ENCODE measurements around the gene CYGB. TPM values are rescaled to one million over a fixed set of nuclear protein-coding genes. Genes with fewer than 3 reads are reported as not detected.

The CYGB gene
- total and polyA plus RNA-seq, 2 of the 13 experiments (the other 11 are each of a cell fraction or from before 2014, with no cell fraction given): 18.9 to 27.1 TPM

DNA sequence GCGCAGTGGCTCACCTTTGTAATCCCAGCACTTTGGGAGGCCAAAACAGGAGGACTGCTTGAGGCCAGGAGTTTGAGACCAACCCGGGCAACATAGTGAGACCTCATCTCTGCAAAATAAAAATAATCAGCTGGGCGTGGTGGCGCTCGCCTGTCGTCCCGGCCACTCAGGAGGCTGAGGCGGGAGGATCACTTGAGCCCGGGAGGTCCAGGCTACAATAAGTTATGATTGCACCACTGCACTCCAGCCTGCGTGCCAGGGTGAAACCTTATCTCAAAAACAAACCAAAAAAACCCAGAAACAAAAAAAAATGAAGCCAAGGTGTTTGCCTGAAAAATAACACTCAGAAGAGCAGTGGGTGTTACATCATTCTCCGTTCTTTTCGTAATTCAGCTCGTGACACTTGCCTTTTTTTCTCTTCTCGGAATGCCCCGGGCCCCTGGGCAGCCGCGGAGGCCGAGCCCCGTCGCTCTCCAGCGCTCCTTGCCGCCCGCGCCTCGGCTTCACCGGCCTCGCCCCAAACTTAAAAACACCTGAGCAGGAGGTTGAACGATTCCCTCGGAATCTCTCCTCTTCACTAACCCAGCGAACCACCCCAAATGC, 19.4 kb upstream of the CYGB start (continued):
- TF ChIP-seq ZNF607 (CRISPR knock-in tag; IDR thresholded peaks at IDR 0.05; ENCODE audit: borderline replicate concordance) (no peak), NFAT5 (CRISPR knock-in tag; IDR thresholded peaks at IDR 0.05) (no peak), DZIP1 (CRISPR knock-in tag; IDR thresholded peaks at IDR 0.05) (no peak), MXD3 (CRISPR knock-in tag; IDR thresholded peaks at IDR 0.05) (no peak), ZNF18 (CRISPR knock-in tag; IDR thresholded peaks at IDR 0.05; ENCODE audit: insufficient replicate concordance) (no peak), ZNF34 (CRISPR knock-in tag; IDR thresholded peaks at IDR 0.05; ENCODE audit: borderline replicate concordance) (no peak), ZMAT3 (CRISPR knock-in tag; conservative IDR thresholded peaks at IDR 0.05) (no peak), ZSCAN21 (CRISPR knock-in tag; IDR thresholded peaks at IDR 0.05; ENCODE audit: borderline replicate concordance) (no peak), ZNF670 (CRISPR knock-in tag; IDR thresholded peaks at IDR 0.05; ENCODE audit: borderline replicate concordance) (peak; percentile 20; the same call in 1 of the 2 replicates), MED1 (CRISPR knock-in tag; IDR thresholded peaks at IDR 0.05) (peak; percentile 37; the same call in 1 of the 2 replicates), ZNF83 (CRISPR knock-in tag; IDR thresholded peaks at IDR 0.05; ENCODE audit: borderline replicate concordance) (peak; percentile 4; the same call in 1 of the 2 replicates), ZNF879 (CRISPR knock-in tag; IDR thresholded peaks at IDR 0.05) (no peak), ZKSCAN8 (CRISPR knock-in tag; IDR thresholded peaks at IDR 0.05; ENCODE audit: borderline replicate concordance) (peak; percentile 31; the same call in 1 of the 2 replicates), TFAP4 (IDR thresholded peaks at IDR 0.05; ENCODE audit: borderline replicate concordance, low read depth) (no peak), SPEN (CRISPR knock-in tag; IDR thresholded peaks at IDR 0.05; ENCODE audit: low read depth) (no peak)
- TF ChIP-seq, protein P1, sequence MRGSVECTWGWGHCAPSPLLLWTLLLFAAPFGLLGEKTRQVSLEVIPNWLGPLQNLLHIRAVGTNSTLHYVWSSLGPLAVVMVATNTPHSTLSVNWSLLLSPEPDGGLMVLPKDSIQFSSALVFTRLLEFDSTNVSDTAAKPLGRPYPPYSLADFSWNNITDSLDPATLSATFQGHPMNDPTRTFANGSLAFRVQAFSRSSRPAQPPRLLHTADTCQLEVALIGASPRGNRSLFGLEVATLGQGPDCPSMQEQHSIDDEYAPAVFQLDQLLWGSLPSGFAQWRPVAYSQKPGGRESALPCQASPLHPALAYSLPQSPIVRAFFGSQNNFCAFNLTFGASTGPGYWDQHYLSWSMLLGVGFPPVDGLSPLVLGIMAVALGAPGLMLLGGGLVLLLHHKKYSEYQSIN (CRISPR knock-in tag; IDR thresholded peaks at IDR 0.05; ENCODE audit: borderline replicate concordance): no peak
